ENCODE measurements around the gene NTNG2.
A peak's percentile ranks its signal among the peaks of the same experiment; 100 is the strongest.
"Not testable (repeated sequence)": the region's sequence is repeated elsewhere in the genome, so short reads cannot be mapped to it uniquely, and the experiment has no call there.

Gene NTNG2

DNA sequence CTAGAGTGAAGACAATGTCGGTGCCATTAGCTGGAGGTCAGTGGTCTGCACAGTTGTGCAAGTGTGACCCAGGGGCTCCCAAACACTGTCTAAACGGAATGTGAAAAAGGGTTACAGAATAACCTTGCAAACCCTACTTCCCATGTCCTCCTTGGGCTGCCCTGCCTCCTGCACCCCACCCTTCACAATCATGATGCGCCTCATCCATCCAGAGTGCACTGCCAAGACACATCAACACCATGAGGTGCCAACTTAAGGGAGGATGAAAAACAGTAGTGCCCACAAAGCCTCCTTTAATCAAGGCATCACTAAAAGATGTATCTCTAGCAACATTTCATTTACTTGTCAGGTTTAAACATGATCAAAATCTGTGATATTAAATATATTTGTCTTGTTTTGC, 105.8 kb downstream of the NTNG2 start:
- no peak for TF ChIP-seq EZH2 (IDR thresholded peaks at IDR 0.05; ENCODE audit: borderline replicate concordance, low read length)
- TF ChIP-seq, protein P1, sequence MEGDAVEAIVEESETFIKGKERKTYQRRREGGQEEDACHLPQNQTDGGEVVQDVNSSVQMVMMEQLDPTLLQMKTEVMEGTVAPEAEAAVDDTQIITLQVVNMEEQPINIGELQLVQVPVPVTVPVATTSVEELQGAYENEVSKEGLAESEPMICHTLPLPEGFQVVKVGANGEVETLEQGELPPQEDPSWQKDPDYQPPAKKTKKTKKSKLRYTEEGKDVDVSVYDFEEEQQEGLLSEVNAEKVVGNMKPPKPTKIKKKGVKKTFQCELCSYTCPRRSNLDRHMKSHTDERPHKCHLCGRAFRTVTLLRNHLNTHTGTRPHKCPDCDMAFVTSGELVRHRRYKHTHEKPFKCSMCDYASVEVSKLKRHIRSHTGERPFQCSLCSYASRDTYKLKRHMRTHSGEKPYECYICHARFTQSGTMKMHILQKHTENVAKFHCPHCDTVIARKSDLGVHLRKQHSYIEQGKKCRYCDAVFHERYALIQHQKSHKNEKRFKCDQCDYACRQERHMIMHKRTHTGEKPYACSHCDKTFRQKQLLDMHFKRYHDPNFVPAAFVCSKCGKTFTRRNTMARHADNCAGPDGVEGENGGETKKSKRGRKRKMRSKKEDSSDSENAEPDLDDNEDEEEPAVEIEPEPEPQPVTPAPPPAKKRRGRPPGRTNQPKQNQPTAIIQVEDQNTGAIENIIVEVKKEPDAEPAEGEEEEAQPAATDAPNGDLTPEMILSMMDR (IDR thresholded peaks at IDR 0.05; ENCODE audit: low read length) = no peak
- no peaks in the 10 kb centered on the region for H3K9me3 ChIP-seq (ENCODE audit: low read length)
- no peaks in the 10 kb centered on the region for H4K20me1 ChIP-seq (ENCODE audit: insufficient read depth, low read length)
- no peaks in the 10 kb centered on the region for H3K79me2 ChIP-seq (ENCODE audit: insufficient read depth, low read length)
- no peaks in the 10 kb centered on the region for H3K4me1 ChIP-seq (ENCODE audit: insufficient read depth, low read length, severe bottlenecking)
- H3K27me3 ChIP-seq (ENCODE audit: insufficient read depth, low read length) = no peaks in the 10 kb centered on the region
- H3K4me2 ChIP-seq (ENCODE audit: low read length) = no peak overlapping the region
- H3F3A ChIP-seq (ENCODE audit: insufficient read depth, low read length) = peaks cover 8% of the 10 kb centered on the region
- no peaks in the 10 kb centered on the region for H3K9me2 ChIP-seq (ENCODE audit: low read depth, low read length)
- H3K9ac ChIP-seq (ENCODE audit: low read length) = no peak overlapping the region
- no peak overlapping the region for H2AFZ ChIP-seq (ENCODE audit: low read length)
- no peak overlapping the region for H3K4me3 ChIP-seq (ENCODE audit: low read depth, low read length, poor library complexity, severe bottlenecking)
- H3K36me3 ChIP-seq (ENCODE audit: insufficient read depth, low read length) = peaks cover 92% of the 10 kb centered on the region
- H3K27ac ChIP-seq (ENCODE audit: low read depth, low read length, poor library complexity, severe bottlenecking) = no peak overlapping the region

DNA sequence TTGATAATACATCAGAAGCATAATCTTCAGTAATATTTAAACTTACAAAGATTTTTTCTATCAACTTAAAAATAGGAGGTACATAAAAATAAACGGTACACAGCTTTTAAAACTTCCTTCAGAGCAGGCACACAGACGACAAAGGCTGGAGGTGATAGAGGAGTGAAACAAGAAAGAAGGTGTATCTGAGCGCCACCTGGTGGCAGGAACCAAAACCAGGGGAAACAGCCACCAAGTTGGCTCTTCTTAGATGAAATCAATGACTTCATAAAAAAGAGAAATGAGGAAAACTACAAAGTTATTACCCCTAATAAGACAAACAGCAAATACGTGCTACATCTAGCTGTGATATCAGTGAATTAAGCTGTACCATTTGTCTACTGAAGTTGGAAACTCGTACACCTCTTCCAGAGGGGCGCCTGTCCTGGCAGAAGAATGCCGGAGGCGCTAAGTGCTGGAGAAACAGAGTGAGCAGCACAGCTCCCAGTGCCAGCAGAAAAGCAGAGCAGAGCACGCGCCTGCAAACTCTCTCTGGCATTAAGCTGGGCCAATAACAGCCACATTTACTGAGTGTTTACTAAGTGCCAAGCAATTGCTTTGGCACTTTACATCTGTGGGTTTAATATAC, 107.0 kb downstream of the NTNG2 start:
- Histone ChIP-seq H3K4me3 (ENCODE audit: low read depth, low read length, poor library complexity, severe bottlenecking) (no peak overlapping the region), H2AFZ (ENCODE audit: low read length) (no peak overlapping the region), H4K20me1 (ENCODE audit: insufficient read depth, low read length) (no peaks in the 10 kb centered on the region), H3K9ac (ENCODE audit: low read length) (no peak overlapping the region), H3K9me2 (ENCODE audit: low read depth, low read length) (no peaks in the 10 kb centered on the region), H3K9me3 (ENCODE audit: low read length) (no peaks in the 10 kb centered on the region), H3K79me2 (ENCODE audit: insufficient read depth, low read length) (no peaks in the 10 kb centered on the region), H3K27me3 (ENCODE audit: insufficient read depth, low read length) (no peaks in the 10 kb centered on the region), H3K36me3 (ENCODE audit: insufficient read depth, low read length) (peaks cover 92% of the 10 kb centered on the region), H3K4me2 (ENCODE audit: low read length) (no peak overlapping the region), H3K4me1 (ENCODE audit: insufficient read depth, low read length, severe bottlenecking) (no peaks in the 10 kb centered on the region), H3F3A (ENCODE audit: insufficient read depth, low read length) (peaks cover 8% of the 10 kb centered on the region), H3K27ac (ENCODE audit: low read depth, low read length, poor library complexity, severe bottlenecking) (peak overlapping the region; percentile 10)
- TF ChIP-seq, protein P1 (IDR thresholded peaks at IDR 0.05; ENCODE audit: low read length) = peak; percentile 90
- no peak for TF ChIP-seq EZH2 (IDR thresholded peaks at IDR 0.05; ENCODE audit: borderline replicate concordance, low read length)

DNA sequence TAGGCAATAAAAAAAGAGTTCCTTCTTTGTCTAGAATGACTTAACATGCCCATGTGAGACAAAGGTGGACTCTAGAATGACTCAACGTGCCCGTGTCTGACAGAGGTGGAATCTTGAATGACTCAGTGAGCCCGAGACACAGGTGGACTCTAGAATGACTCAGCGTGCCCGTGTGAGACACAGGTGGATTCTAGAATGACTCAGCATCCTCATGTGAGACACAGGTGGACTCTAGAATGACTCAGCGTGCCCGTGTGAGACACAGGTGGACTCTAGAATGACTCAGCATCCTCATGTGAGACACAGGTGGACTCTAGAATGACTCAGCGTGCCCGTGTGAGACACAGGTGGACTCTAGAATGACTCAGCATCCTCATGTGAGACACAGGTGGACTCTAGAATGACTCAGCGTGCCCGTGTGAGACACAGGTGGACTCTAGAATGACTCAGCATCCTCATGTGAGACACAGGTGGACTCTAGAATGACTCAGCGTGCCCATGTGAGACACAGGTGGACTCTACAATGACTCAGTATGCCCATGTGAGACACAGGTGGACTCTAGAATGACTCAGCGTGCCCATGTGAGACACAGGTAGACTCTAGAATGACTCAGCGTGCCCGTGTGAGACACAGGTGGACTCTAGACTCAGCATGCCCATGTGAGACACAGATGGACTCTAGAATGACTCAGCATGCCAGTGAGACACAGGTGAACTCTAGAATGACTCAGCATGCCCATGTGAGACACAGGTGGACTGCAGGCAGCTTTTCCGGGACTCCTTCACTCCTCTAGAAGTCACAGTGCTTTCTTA, 108.1 kb downstream of the NTNG2 start:
- peak overlapping the region; percentile 43 for H3K27ac ChIP-seq (ENCODE audit: low read depth, low read length, poor library complexity, severe bottlenecking)
- not testable (repeated sequence) for H3K9ac ChIP-seq (ENCODE audit: low read length)
- peaks cover 92% of the 10 kb centered on the region for H3K36me3 ChIP-seq (ENCODE audit: insufficient read depth, low read length)

More for the DNA sequence above, 108.1 kb downstream of the NTNG2 start:
- not testable (repeated sequence) for H3K4me1 ChIP-seq (ENCODE audit: insufficient read depth, low read length, severe bottlenecking); H3K79me2 ChIP-seq (ENCODE audit: insufficient read depth, low read length); H4K20me1 ChIP-seq (ENCODE audit: insufficient read depth, low read length); H2AFZ ChIP-seq (ENCODE audit: low read length); H3K9me3 ChIP-seq (ENCODE audit: low read length); H3K4me2 ChIP-seq (ENCODE audit: low read length); H3K27me3 ChIP-seq (ENCODE audit: insufficient read depth, low read length); H3K9me2 ChIP-seq (ENCODE audit: low read depth, low read length); H3K4me3 ChIP-seq (ENCODE audit: low read depth, low read length, poor library complexity, severe bottlenecking); H3F3A ChIP-seq (ENCODE audit: insufficient read depth, low read length)

All from OCI-LY1 (cell line).